Activated T-helper 1 cell treated with Interleukin-2 at 50 U/mL for 16 hours (primary cell): ENCODE results near the gene SSTR4.

Experiments used
- DNase-seq: peaks from one replicate; pipeline ENCODE4 v3.0.0-alpha.2; 2020; ENCODE audit warnings: low read depth

SSTR4 gene

GRCh38 chr20:23065266-23066201, 30.4 kb downstream of the SSTR4 start:
- DNase-seq, result no peak

DNA sequence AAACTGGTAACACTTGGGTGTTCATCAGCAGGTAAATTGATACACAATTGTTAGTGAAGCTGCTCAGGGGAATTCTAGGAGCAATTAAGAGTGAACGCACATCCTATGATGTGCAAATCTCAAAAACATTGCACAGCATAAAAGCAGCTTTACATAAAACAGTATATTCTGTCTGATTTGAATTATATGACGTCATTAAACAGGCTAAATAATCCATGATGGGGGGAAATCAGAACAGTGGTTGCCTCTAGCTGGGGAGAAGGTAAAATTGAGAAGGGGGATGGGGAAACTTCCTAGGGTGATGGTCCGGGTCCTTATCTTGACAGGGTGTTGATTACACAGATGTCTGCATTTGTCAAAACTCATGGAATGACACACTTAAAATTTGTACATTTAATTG, 31.7 kb downstream of the SSTR4 start:
- no peak for DNase-seq

DNA sequence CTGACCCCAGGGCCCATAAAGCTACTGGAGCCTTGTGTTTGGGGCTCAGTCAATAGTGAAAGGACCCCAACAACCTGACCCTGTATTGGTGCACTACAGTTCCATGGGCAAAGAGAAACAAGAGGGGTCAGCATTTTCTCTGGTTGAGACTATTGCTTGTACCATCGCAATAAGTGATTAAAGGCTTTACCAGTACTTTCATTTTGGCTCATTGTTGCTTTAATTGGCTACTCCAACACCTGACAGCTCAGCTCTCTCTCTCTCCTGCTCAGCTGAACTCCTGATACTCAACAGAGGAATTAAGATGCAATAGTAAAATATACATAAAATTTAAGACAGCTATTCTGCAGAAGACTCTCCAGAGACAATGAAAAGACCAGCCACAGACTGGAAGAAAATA, 33.2 kb downstream of the SSTR4 start:
- no peak for DNase-seq

- DNase-seq, result no peak
Measured at GRCh38 chr20:23069108-23069507, 34.0 kb downstream of the SSTR4 start.

DNA sequence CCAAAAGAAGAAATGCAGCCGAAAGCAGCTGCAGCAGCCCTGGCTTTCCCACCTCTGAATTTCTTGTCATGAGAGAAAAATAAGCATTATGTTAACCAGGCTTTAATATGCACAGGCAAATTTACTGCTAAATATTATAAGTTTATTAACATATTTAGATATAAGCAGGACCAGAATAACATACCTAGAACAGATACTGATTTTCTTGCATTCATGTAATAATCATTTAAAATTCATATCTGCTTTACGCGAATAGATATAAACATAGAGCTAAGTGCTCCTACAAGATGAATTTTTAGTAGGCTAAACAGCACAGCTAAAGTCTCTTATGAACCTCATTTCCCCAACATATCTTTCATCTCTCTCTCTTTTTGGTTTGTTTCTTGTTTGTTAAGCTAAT, 36.3 kb downstream of the SSTR4 start:
- DNase-seq, result no peak

GRCh38 chr20:23071996-23072395, 36.9 kb downstream of the SSTR4 start:
- no peak for DNase-seq

DNA sequence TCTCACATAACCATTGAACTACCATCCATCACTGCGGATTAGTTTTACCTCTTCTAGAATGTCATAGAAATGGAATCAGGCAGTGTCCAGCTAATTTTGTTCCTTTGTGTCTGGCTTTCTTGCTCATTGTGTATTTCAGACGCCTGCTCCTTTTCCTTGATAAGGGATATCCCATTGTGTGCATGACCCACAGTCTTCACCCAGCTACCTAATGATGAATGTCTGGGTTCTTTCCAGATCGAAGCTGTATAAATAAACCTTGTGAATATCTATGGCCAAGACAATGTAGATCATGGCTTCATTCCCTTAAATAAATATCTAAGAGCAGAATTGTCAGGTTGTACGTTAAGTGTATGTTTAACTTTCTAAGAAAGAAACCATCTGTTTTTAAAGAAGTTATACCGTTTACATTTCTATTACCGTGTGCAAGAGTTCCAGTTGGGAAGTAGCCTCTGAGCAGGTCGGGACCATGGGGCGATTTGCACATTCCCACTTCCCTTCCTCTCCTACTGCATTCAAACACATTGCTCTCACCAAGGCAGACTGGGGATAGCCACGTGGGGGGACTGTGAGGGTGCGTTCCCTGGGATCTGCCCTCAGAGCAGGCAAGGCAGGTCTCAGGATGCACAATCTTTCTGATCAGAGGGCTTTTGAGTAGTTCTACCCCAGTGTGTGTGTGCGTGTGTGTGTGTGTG, 37.9 kb downstream of the SSTR4 start:
- DNase-seq, result no peak

GRCh38 chr20:23074052-23074451, 38.9 kb downstream of the SSTR4 start:
- no peak for DNase-seq

GRCh38 chr20:23077277-23077676, 42.2 kb downstream of the SSTR4 start:
- no peak for DNase-seq

GRCh38 chr20:23078351-23079015, 43.4 kb downstream of the SSTR4 start:
- DNase-seq, result no peak

- DNase-seq, result no peak
Measured at GRCh38 chr20:23079016-23079351, 43.9 kb downstream of the SSTR4 start.

GRCh38 chr20:23079926-23080325, 44.8 kb downstream of the SSTR4 start:
- no peak for DNase-seq

- DNase-seq, result no peak
Measured at GRCh38 chr20:23080521-23080920, 45.4 kb downstream of the SSTR4 start.

DNA sequence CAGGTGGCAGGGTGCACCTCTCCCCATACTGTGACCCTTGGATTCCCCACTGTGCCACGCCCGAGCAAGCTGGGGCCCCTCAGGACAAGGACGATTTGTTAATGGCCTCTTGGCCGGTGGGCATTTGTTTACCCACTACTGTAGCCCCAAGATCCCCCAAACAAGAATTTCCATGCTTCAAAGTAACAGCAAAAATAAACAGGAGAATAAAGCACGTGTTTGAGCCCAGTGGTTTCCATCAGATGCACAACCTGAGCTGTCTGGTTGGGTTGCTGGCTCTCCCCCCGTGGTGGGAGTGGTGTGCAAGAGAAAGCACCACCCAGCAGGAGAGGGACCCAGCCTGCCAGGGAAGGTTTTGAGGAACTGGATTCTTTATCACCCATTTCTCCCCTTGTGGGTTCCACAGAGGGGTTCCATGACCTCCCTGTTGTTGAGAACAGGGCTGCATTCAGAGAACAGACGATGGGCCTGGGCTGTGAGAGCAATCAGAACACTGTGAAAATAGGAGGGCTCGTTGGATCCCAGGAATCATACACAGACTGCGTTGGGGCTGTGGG, 46.2 kb downstream of the SSTR4 start:
- DNase-seq, result no peak

GRCh38 chr20:23082846-23083552, 47.9 kb downstream of the SSTR4 start:
- DNase-seq, result no peak

DNA sequence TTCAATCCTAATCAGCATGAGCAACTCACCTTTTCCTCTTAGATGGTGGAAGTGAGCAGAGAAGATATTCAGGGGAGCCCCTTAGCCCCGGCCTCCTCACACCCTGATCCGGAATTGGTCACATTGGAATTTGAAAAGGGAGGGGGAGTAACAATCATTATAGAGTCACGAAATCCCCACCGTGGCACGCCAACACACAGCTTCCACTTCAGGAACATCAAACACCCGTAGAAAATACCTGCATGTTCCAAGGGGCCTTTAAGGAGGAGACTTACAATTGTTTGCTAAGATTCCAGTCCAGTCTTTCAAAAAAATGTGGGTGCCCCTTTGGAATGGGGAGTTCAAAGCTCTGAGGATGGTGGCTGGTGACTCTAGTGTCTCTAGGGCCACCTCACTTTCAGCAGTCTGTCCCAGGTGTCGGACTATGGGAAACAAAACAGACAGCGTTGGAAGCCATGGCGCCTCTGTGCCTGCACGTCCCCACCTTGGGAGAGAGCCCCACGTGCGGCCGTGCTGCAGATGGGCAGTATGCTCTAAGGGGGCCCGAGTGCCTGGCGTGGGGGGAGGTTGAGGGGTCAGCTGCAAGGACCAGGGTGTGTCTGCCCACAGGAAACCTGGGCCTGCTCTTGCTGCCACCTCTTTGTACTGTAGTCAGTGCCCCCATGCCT, 48.6 kb downstream of the SSTR4 start:
- DNase-seq, result no peak

DNA sequence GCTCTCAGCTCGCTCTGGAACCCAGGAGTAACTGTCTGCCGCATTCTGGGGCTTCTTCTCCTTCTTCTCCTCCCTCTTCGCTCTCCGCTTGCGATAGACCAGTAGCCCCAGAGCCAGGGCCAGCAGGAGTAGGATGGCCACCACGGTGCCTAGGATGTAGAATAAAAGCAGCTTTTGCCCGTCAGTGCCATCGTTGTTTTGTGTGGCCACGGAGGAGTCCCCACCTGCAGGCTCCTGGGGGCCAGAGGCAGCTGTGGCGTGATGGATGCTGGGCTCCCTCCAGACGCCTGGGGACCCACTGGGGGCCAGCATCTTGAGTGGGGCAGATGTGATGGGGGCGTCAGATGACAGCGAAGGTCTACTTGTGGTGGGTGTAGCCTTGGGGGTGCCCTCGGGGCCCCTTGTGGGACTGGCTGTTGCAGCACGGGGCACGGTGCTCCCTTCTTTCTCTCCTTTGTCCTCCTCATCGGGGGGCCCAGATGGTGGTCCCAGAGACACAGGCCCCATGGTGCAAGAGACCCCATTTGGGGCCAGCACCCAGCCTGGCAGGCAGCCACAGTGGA, 49.3 kb downstream of the SSTR4 start:
- DNase-seq, result no peak

GRCh38 chr20:23084845-23085365, 49.8 kb downstream of the SSTR4 start:
- no peak for DNase-seq

DNA sequence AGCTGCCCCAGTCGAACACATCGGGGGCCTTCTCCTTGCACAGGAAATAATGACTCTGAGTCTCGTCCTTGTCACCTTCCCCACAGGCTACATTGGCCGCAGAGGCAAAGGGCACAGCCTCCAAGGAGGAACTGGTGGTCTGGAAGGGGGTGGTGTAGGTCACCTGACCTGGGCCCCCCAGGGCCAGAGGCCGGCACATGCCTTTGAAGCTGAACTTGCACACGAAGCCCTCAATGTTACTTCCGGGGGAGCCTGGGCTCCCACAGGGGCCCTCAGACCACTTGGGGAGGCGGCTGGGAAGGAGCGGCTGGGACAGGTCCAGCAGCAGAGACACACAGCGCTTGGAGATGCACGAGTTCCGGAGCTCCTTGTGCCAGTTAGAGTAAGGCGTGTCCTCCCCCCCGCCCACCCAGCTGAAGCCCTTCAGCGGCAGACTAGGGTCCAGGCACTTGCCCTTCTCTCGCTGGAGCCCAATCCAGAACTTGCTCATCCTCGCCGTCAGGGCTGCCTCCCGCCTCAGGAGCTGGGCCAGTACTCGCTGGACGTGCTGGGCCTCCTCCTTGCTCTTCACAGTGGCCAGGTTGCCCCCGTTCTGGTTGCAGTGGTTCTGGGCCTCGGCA, 50.4 kb downstream of the SSTR4 start:
- DNase-seq, result no peak

DNA sequence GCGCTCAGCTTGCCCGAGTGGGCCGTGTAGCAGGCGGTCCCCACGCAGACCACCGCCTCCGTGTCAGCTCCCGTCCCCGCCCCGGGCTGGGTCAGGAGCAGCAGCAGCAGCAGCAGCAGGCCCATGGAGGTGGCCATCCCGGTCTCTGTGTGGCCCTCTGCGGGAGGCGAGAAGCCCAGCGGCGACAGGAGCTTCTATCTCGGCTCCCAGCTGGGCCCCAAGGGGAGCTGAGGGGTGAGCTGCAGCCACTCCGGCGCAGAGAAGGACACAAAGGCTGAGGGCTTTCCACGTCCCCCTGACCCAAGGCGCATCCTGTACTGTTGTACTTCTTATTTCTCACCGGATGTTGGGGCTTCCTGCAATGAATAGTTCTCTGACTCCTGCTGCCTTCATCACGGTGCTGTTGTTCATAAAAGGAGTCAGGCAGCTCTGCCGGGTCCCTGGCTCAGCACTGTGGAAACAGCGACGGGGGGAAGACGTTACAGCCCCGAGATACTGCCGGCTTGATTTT, 51.0 kb downstream of the SSTR4 start, which contains the start of gene CD93:
Gene CD93, minus strand, starts transcription at position 269 of the 511 bp plus-strand sequence. Its CDS starts 132 bp downstream, at position 137.
- no peak for DNase-seq
